Keratinocyte (primary cell): Measurements from ENCODE around the gene MED12L. TPM values are rescaled to one million over a fixed set of nuclear protein-coding genes. Genes with fewer than 3 reads are reported as not detected.

ENCODE experiments used
- DNase-seq: peaks from one replicate; pipeline ENCODE4 v3.0.0-alpha.2; 2011; ENCODE audit warnings: low read depth, missing footprints, low spot score
- FAIRE-seq: peaks from 2 replicates; lab custom pipeline; 2011; peaks lifted over from hg19 to GRCh38; lab: Jason Lieb, UNC
- H2AFZ ChIP-seq: 2 replicates; pipeline ENCODE4 v1.6.0; 2012; ENCODE audit warnings: low read length, control low read depth, inconsistent platforms; ENCODE audit not compliant: control insufficient read depth
- H3K27ac ChIP-seq: 2 replicates; pipeline ENCODE4 v1.5.1; 2011; ENCODE audit warnings: low read length; ENCODE audit not compliant: control insufficient read depth, insufficient read depth
- H3K27me3 ChIP-seq: 3 replicates; pipeline ENCODE4 v1.6.0; 2011; ENCODE audit warnings: low read length; ENCODE audit not compliant: control insufficient read depth, insufficient read depth; ENCODE audit errors: extremely low read depth
- H3K36me3 ChIP-seq, 2 experiments: 2 replicates in 1 of 2; 3 replicates in 1 of 2; pipeline ENCODE4 v1.5.1; 2011; ENCODE audit warnings: low read length in 2 of 2, mild to moderate bottlenecking in 1 of 2; ENCODE audit not compliant: control insufficient read depth in 2 of 2, insufficient read depth in 2 of 2; ENCODE audit errors: extremely low read depth in 1 of 2
- H3K4me1 ChIP-seq: 3 replicates; pipeline ENCODE4 v1.5.1; 2011; ENCODE audit warnings: low read length; ENCODE audit not compliant: control insufficient read depth, insufficient read depth; ENCODE audit errors: extremely low read depth
- H3K4me2 ChIP-seq: 3 replicates; pipeline ENCODE4 v1.6.0; 2011; ENCODE audit warnings: low read depth, low read length; ENCODE audit not compliant: control insufficient read depth, insufficient read depth; ENCODE audit errors: extremely low read depth
- H3K4me3 ChIP-seq, 3 experiments: fragments of 200-600 bp in 1 of 3; sonication (generic) in 1 of 3; 2 replicates in 2 of 3; 3 replicates in 1 of 3; pipeline ENCODE4 v1.5.1; 2011 to 2016; ENCODE audit warnings: low read length in 3 of 3, mild to moderate bottlenecking in 3 of 3, control low read depth in 2 of 3, inconsistent platforms in 1 of 3, low read depth in 1 of 3, mixed read lengths in 1 of 3, mixed run types in 1 of 3, moderate library complexity in 1 of 3; ENCODE audit not compliant: control insufficient read depth in 2 of 3, insufficient read depth in 2 of 3; ENCODE audit errors: extremely low read depth in 1 of 3
- H3K79me2 ChIP-seq: 2 replicates; pipeline ENCODE4 v1.6.0; 2012; ENCODE audit warnings: low read length; ENCODE audit not compliant: control insufficient read depth, insufficient read depth
- H3K9ac ChIP-seq: 3 replicates; pipeline ENCODE4 v1.6.0; 2011; ENCODE audit warnings: low read length; ENCODE audit not compliant: control insufficient read depth, insufficient read depth; ENCODE audit errors: extremely low read depth
- H3K9me1 ChIP-seq: 3 replicates; pipeline ENCODE4 v1.6.0; 2011; ENCODE audit warnings: low read length; ENCODE audit not compliant: control insufficient read depth, insufficient read depth; ENCODE audit errors: extremely low read depth
- H3K9me3 ChIP-seq: 2 replicates; pipeline ENCODE4 v1.5.1; 2012; ENCODE audit warnings: low read depth, low read length; ENCODE audit not compliant: control insufficient read depth
- H4K20me1 ChIP-seq: 3 replicates; pipeline ENCODE4 v1.6.0; 2011; ENCODE audit warnings: low read length; ENCODE audit not compliant: control insufficient read depth, insufficient read depth; ENCODE audit errors: extremely low read depth
- CTCF ChIP-seq, 3 experiments: IDR thresholded peaks in 1 of 3; conservative IDR thresholded peaks in 1 of 3; optimal IDR thresholded peaks in 1 of 3; 2 replicates in 2 of 3; 3 replicates in 1 of 3; pipeline versions ENCODE3 to v1.5.1; 2011; ENCODE audit warnings: low read length in 3 of 3, mild to moderate bottlenecking in 3 of 3, moderate library complexity in 2 of 3, control low read depth in 1 of 3, inconsistent platforms in 1 of 3; ENCODE audit not compliant: insufficient read depth in 2 of 3; ENCODE audit errors: extremely low read depth in 1 of 3
- EZH2 ChIP-seq: IDR thresholded peaks from one replicate; pipeline ENCODE4 v1.6.1; 2012; ENCODE audit warnings: inconsistent platforms, mild to moderate bottlenecking, low read length, moderate library complexity
- dilution Hi-C: fragments of 300-500 bp; cut with MboI; formaldehyde crosslinking; loops from one replicate; pipeline ENCODE4 v1.7.0; 2020; ENCODE audit warnings: low sequenced_read_pairs; ENCODE audit not compliant: extremely low pct_ligation_motif_present
- polyA plus RNA-seq, 5 experiments: library from polyadenylated mRNA; depleted of rRNA in 3 of 5; stranded (reverse) in 3 of 5; stranded (forward) in 1 of 5; unstranded in 1 of 5; fragments of >200 nt; gene quantifications; 1 replicate in 1 of 5; 2 replicates in 3 of 5; 3 replicates in 1 of 5; pipeline versions ENCODE4 v1.2.1 to v1.2.3, GENCODE V29; 2011 to 2012; ENCODE audit warnings: missing spikeins in 2 of 5, low read depth in 1 of 5, low replicate concordance in 1 of 5

MED12L gene
- polyA plus RNA-seq, 1 donor (not counting 4 experiments of a cell fraction or from before 2014, with no cell fraction given): 0.04 TPM

- no peak overlapping the region for H3K9ac ChIP-seq
- no peaks in the 10 kb centered on the region for H3K27me3 ChIP-seq
- FAIRE-seq: no peak
- no peaks in the 10 kb centered on the region for H4K20me1 ChIP-seq
- dilution Hi-C loops: no loop called here
- H3K9me3 ChIP-seq: no peaks in the 10 kb centered on the region
- H3K4me1 ChIP-seq: no peaks in the 10 kb centered on the region
- DNase-seq: no peak
- no peak overlapping the region for H3K4me3 ChIP-seq
- H3K4me2 ChIP-seq: no peak overlapping the region
- no peak overlapping the region for H3K27ac ChIP-seq
- H3K9me1 ChIP-seq: no peaks in the 10 kb centered on the region
- no peaks in the 10 kb centered on the region for H3K79me2 ChIP-seq
- no peak overlapping the region for H2AFZ ChIP-seq
- TF ChIP-seq EZH2 (no peak), CTCF (optimal IDR thresholded peaks at IDR 0.05 in 1 of 3, IDR thresholded peaks at IDR 0.05 in 1 of 3, conservative IDR thresholded peaks at IDR 0.05 in 1 of 3; ENCODE audit: extremely low read depth in 1 of 3, insufficient read depth in 2 of 3, low read length in 3 of 3) (no peak)
- no peaks in the 10 kb centered on the region for H3K36me3 ChIP-seq
These were observed 85.8 kb downstream of the MED12L start for GRCh38 chr3:151171145-151171757.

- Histone ChIP-seq H3K4me3 (no peak overlapping the region), H3K9ac (no peak overlapping the region), H3K27ac (no peak overlapping the region), H3K36me3 (no peaks in the 10 kb centered on the region), H2AFZ (no peak overlapping the region), H3K4me2 (no peak overlapping the region), H4K20me1 (no peaks in the 10 kb centered on the region), H3K79me2 (no peaks in the 10 kb centered on the region), H3K27me3 (no peaks in the 10 kb centered on the region), H3K9me3 (no peaks in the 10 kb centered on the region), H3K9me1 (no peaks in the 10 kb centered on the region), H3K4me1 (no peaks in the 10 kb centered on the region)
- no peak for TF ChIP-seq CTCF (optimal IDR thresholded peaks at IDR 0.05 in 1 of 3, IDR thresholded peaks at IDR 0.05 in 1 of 3, conservative IDR thresholded peaks at IDR 0.05 in 1 of 3; ENCODE audit: extremely low read depth in 1 of 3, insufficient read depth in 2 of 3, low read length in 3 of 3)
- no peak for TF ChIP-seq EZH2
- dilution Hi-C loops: no loop called here
- FAIRE-seq (no peak), DNase-seq (no peak)
These were observed 88.9 kb downstream of the MED12L start for GRCh38 chr3:151174351-151174750.
